Bronchial epithelial cell (primary cell): ENCODE results near the gene LYST. TPM values are rescaled to one million over a fixed set of nuclear protein-coding genes. Genes with fewer than 3 reads are reported as not detected.

Source experiments
- DNase-seq: peaks from one replicate; pipeline ENCODE4 v3.0.0-alpha.2; 2010; ENCODE audit warnings: low read depth
- FAIRE-seq: peaks from 2 replicates; lab custom pipeline; 2011; peaks lifted over from hg19 to GRCh38; lab: Jason Lieb, UNC
- H3K27me3 ChIP-seq: 2 replicates; pipeline ENCODE4 v1.5.1; 2011; ENCODE audit warnings: low read length; ENCODE audit not compliant: control insufficient read depth, insufficient read depth
- H3K36me3 ChIP-seq: 2 replicates; pipeline ENCODE4 v1.5.1; 2011; ENCODE audit warnings: low read length; ENCODE audit not compliant: control insufficient read depth, insufficient read depth
- H3K4me3 ChIP-seq: 2 replicates; pipeline ENCODE4 v1.5.1; 2011; ENCODE audit warnings: mild to moderate bottlenecking, low read depth, low read length, control low read depth
- CTCF ChIP-seq: IDR thresholded peaks from 2 replicates; pipeline ENCODE4 v1.5.1; 2011; ENCODE audit warnings: mild to moderate bottlenecking, moderate library complexity, low read length, control low read depth, inconsistent platforms; ENCODE audit not compliant: insufficient read depth, severe bottlenecking
- total RNA-seq: library from RNA; depleted of rRNA; stranded (reverse); fragments of >200 nt; gene quantifications from 2 replicates; pipeline ENCODE4 v1.2.1, GENCODE V29; 2014

LYST gene
- total RNA-seq, 1 donor from 2014 or later, result 14.0 TPM

GRCh38 chr1:235873571-235873970, 6.9 kb upstream of the LYST start:
- DNase-seq (no peak), FAIRE-seq (no peak)
- Histone ChIP-seq H3K4me3 (no peak overlapping the region), H3K36me3 (no peaks in the 10 kb centered on the region), H3K27me3 (no peaks in the 10 kb centered on the region)
- no peak for TF ChIP-seq CTCF

GRCh38 chr1:235873045-235873444, 6.3 kb upstream of the LYST start:
- Histone ChIP-seq H3K4me3 (no peak overlapping the region), H3K36me3 (no peaks in the 10 kb centered on the region), H3K27me3 (no peaks in the 10 kb centered on the region)
- no peak for FAIRE-seq
- no peak for TF ChIP-seq CTCF
- no peak for DNase-seq

DNA sequence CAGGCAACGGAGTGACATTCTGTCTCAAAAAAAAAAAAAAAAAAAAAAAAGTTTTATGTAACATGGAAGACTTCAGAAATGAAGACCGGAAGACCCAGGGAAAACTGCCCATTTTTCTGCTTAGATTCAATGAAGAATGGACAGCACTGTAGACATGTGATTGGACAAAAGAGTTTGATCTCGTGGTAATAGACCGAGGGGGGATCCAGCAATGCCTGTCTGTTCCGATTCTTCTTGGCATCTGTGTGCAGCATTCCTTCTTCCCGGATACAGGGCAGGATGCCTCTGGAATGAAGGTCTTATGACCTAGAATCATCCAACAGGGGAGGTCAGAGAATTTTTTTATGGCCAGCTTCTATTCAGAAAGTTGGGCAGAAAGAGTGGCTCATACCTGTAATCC, 5.6 kb upstream of the LYST start:
- no peaks in the 10 kb centered on the region for H3K27me3 ChIP-seq
- DNase-seq, result no peak
- no peak for TF ChIP-seq CTCF
- H3K4me3 ChIP-seq, result no peak overlapping the region
- FAIRE-seq, result no peak
- H3K36me3 ChIP-seq, result no peaks in the 10 kb centered on the region

GRCh38 chr1:235867903-235868469, 1.3 kb upstream of the LYST start:
- FAIRE-seq (no peak), DNase-seq (no peak)
- H3K36me3 ChIP-seq, result no peaks in the 10 kb centered on the region
- H3K4me3 ChIP-seq, result no peak overlapping the region
- TF ChIP-seq CTCF, result no peak
- no peaks in the 10 kb centered on the region for H3K27me3 ChIP-seq

GRCh38 chr1:235866913-235867845, 473 bp upstream of the LYST start:
- no peak for FAIRE-seq
- no peaks in the 10 kb centered on the region for H3K27me3 ChIP-seq
- no peaks in the 10 kb centered on the region for H3K36me3 ChIP-seq
- peak overlapping the region; percentile 83 for H3K4me3 ChIP-seq
- no peak for TF ChIP-seq CTCF
- peak; percentile 76 for DNase-seq
